Stomach smooth muscle (tissue), 2 donors: ENCODE data around the gene CCDC185.

Experiments
- H3K27ac ChIP-seq: one replicate; pipeline ENCODE4 v1.7.0; 2013; ENCODE audit warnings: mild to moderate bottlenecking, low read length, inconsistent platforms
- H3K27me3 ChIP-seq, 2 donors: one replicate each; pipeline ENCODE4 v1.7.0; 2013; ENCODE audit warnings: low read length in 2 of 2; ENCODE audit not compliant: insufficient read depth in 2 of 2, control insufficient read depth in 1 of 2
- H3K36me3 ChIP-seq, 2 donors: one replicate each; pipeline ENCODE4 v1.7.0; 2013; ENCODE audit warnings: low read length in 2 of 2; ENCODE audit not compliant: control insufficient read depth in 2 of 2, insufficient read depth in 2 of 2
- H3K4me1 ChIP-seq: one replicate; pipeline ENCODE4 v1.7.0; 2013; ENCODE audit warnings: low read length; ENCODE audit not compliant: control insufficient read depth, insufficient read depth
- H3K4me3 ChIP-seq, 2 donors: one replicate each; pipeline ENCODE4 v1.7.0; 2013; ENCODE audit warnings: low read length in 2 of 2
- H3K9ac ChIP-seq, 2 donors: one replicate each; pipeline ENCODE4 v1.7.0; 2013; ENCODE audit warnings: low read length in 2 of 2, mild to moderate bottlenecking in 1 of 2
- H3K9me3 ChIP-seq, 2 donors: one replicate each; pipeline ENCODE4 v1.7.0; 2013; ENCODE audit warnings: low read length in 2 of 2; ENCODE audit not compliant: control insufficient read depth in 2 of 2
- donor health status: healthy.
- donor health status: Pancreatic carcinoma.

The CCDC185 gene

GRCh38 chr1:223393275-223394214 is at the start of gene CCDC185:
Gene CCDC185, plus strand, starts transcription at chr1:223393415. Its CDS starts 61 bp downstream, at chr1:223393476.
- H3K9ac ChIP-seq = no peak within 1 kb of the TSS
- H3K9me3 ChIP-seq = peaks cover 0 to 2% of the 10 kb centered on the region in 2 donors
- H3K27ac ChIP-seq = no peak within 1 kb of the TSS
- peaks cover 4 to 7% of the 10 kb centered on the region in 2 donors for H3K27me3 ChIP-seq
- H3K4me1 ChIP-seq = peaks cover 7% of the 10 kb centered on the region
- H3K36me3 ChIP-seq = no peaks in the 10 kb centered on the region
- H3K4me3 ChIP-seq = peak within 1 kb of the TSS; percentile 8 to 65

- Histone ChIP-seq H3K36me3 (no peaks in the 10 kb centered on the region), H3K27ac (no peak overlapping the region), H3K4me1 (peaks cover 3% of the 10 kb centered on the region)
Observed at GRCh38 chr1:223343692-223344091, 49.5 kb upstream of the CCDC185 start.

GRCh38 chr1:223344491-223344890 is 48.7 kb upstream of the CCDC185 start:
- Histone ChIP-seq H3K4me1 (peaks cover 3% of the 10 kb centered on the region), H3K36me3 (no peaks in the 10 kb centered on the region), H3K9ac (no peak overlapping the region), H3K4me3 (no peak overlapping the region), H3K27me3 (no peaks in the 10 kb centered on the region), H3K27ac (no peak overlapping the region), H3K9me3 (no peaks in the 10 kb centered on the region)

More at GRCh38 chr1:223343692-223344091, 49.5 kb upstream of the CCDC185 start:
- Histone ChIP-seq H3K9me3 (no peaks in the 10 kb centered on the region), H3K9ac (no peak overlapping the region), H3K4me3 (no peak overlapping the region), H3K27me3 (no peaks in the 10 kb centered on the region)

- Histone ChIP-seq H3K27me3 (no peaks in the 10 kb centered on the region), H3K27ac (no peak overlapping the region), H3K4me1 (peaks cover 3% of the 10 kb centered on the region), H3K36me3 (no peaks in the 10 kb centered on the region), H3K9ac (no peak overlapping the region), H3K9me3 (no peaks in the 10 kb centered on the region), H3K4me3 (no peak overlapping the region)
Observed at GRCh38 chr1:223345720-223346119, 47.5 kb upstream of the CCDC185 start.

GRCh38 chr1:223346311-223346710 is 46.9 kb upstream of the CCDC185 start:
- H3K9me3 ChIP-seq = no peaks in the 10 kb centered on the region
- peaks cover 3% of the 10 kb centered on the region for H3K4me1 ChIP-seq
- H3K4me3 ChIP-seq = no peak overlapping the region
- no peak overlapping the region for H3K27ac ChIP-seq
- no peaks in the 10 kb centered on the region for H3K27me3 ChIP-seq
- H3K36me3 ChIP-seq = no peaks in the 10 kb centered on the region
- H3K9ac ChIP-seq = no peak overlapping the region

- no peaks in the 10 kb centered on the region for H3K9me3 ChIP-seq
- H3K27ac ChIP-seq = no peak overlapping the region
- no peak overlapping the region for H3K9ac ChIP-seq
- no peaks in the 10 kb centered on the region for H3K36me3 ChIP-seq
- no peaks in the 10 kb centered on the region for H3K4me1 ChIP-seq
- no peak overlapping the region for H3K4me3 ChIP-seq
- H3K27me3 ChIP-seq = peaks cover 0 to 2% of the 10 kb centered on the region in 2 donors
Observed at GRCh38 chr1:223347583-223347982, 45.6 kb upstream of the CCDC185 start.

GRCh38 chr1:223348439-223348838 is 44.8 kb upstream of the CCDC185 start:
- H3K4me3 ChIP-seq = no peak overlapping the region
- H3K27ac ChIP-seq = no peak overlapping the region
- H3K4me1 ChIP-seq = no peaks in the 10 kb centered on the region
- no peaks in the 10 kb centered on the region for H3K9me3 ChIP-seq
- no peak overlapping the region for H3K9ac ChIP-seq
- H3K36me3 ChIP-seq = no peaks in the 10 kb centered on the region
- peaks cover 2 to 3% of the 10 kb centered on the region in 2 donors for H3K27me3 ChIP-seq

- H3K27ac ChIP-seq = no peak overlapping the region
- H3K9ac ChIP-seq = no peak overlapping the region
- no peaks in the 10 kb centered on the region for H3K36me3 ChIP-seq
- no peaks in the 10 kb centered on the region for H3K4me1 ChIP-seq
- H3K4me3 ChIP-seq = no peak overlapping the region
- H3K9me3 ChIP-seq = no peaks in the 10 kb centered on the region
- peaks cover 2 to 5% of the 10 kb centered on the region in 2 donors for H3K27me3 ChIP-seq
Observed at GRCh38 chr1:223349241-223349640, 44.0 kb upstream of the CCDC185 start.

- Histone ChIP-seq H3K9ac (no peak overlapping the region), H3K9me3 (no peaks in the 10 kb centered on the region), H3K4me3 (no peak overlapping the region), H3K27me3 (peaks cover 2 to 5% of the 10 kb centered on the region in 2 donors), H3K4me1 (no peaks in the 10 kb centered on the region), H3K27ac (no peak overlapping the region), H3K36me3 (no peaks in the 10 kb centered on the region)
Observed at GRCh38 chr1:223350361-223350908, 42.8 kb upstream of the CCDC185 start.

- H3K9me3 ChIP-seq = no peaks in the 10 kb centered on the region
- no peaks in the 10 kb centered on the region for H3K4me1 ChIP-seq
- no peak overlapping the region for H3K27ac ChIP-seq
- no peaks in the 10 kb centered on the region for H3K36me3 ChIP-seq
- H3K9ac ChIP-seq = no peak overlapping the region
- peaks cover 2 to 5% of the 10 kb centered on the region in 2 donors for H3K27me3 ChIP-seq
- no peak overlapping the region for H3K4me3 ChIP-seq
Observed at GRCh38 chr1:223352944-223353343, 40.3 kb upstream of the CCDC185 start.

GRCh38 chr1:223353939-223354338 is 39.3 kb upstream of the CCDC185 start:
- H3K27ac ChIP-seq = no peak overlapping the region
- peaks cover 2 to 5% of the 10 kb centered on the region in 2 donors for H3K27me3 ChIP-seq
- H3K9me3 ChIP-seq = no peaks in the 10 kb centered on the region
- no peak overlapping the region for H3K4me3 ChIP-seq
- no peak overlapping the region for H3K9ac ChIP-seq
- no peaks in the 10 kb centered on the region for H3K4me1 ChIP-seq
- no peaks in the 10 kb centered on the region for H3K36me3 ChIP-seq
